ENCODE measurements around the gene TNF.
A peak's percentile ranks its signal among the peaks of the same experiment; 100 is the strongest.

GRCh38 chr6:31621991-31622390 is 46.6 kb downstream of the TNF start:
- TF ChIP-seq POLR2A (IDR thresholded peaks at IDR 0.05), result peak in 1 of 2 donors; percentile 16
- TF ChIP-seq, protein P1, sequence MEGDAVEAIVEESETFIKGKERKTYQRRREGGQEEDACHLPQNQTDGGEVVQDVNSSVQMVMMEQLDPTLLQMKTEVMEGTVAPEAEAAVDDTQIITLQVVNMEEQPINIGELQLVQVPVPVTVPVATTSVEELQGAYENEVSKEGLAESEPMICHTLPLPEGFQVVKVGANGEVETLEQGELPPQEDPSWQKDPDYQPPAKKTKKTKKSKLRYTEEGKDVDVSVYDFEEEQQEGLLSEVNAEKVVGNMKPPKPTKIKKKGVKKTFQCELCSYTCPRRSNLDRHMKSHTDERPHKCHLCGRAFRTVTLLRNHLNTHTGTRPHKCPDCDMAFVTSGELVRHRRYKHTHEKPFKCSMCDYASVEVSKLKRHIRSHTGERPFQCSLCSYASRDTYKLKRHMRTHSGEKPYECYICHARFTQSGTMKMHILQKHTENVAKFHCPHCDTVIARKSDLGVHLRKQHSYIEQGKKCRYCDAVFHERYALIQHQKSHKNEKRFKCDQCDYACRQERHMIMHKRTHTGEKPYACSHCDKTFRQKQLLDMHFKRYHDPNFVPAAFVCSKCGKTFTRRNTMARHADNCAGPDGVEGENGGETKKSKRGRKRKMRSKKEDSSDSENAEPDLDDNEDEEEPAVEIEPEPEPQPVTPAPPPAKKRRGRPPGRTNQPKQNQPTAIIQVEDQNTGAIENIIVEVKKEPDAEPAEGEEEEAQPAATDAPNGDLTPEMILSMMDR (IDR thresholded peaks at IDR 0.05), result no peak
